GM21529 (cell line): ENCODE measurements around the gene IGSF23.

ENCODE experiments used
- ATAC-seq: cut with Tn5 transposase; IDR thresholded peaks from one replicate; pipeline ENCODE4 v1.9.1; 2021; ENCODE audit not compliant: unreplicated experiment

Gene IGSF23, protein sequence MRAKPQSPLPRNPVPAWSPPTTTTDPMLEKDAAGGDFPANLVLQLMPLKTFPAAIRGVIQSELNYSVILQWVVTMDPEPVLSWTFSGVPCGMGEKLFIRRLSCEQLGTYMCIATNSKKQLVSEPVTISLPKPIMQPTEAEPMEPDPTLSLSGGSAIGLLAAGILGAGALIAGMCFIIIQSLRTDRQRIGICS

DNA sequence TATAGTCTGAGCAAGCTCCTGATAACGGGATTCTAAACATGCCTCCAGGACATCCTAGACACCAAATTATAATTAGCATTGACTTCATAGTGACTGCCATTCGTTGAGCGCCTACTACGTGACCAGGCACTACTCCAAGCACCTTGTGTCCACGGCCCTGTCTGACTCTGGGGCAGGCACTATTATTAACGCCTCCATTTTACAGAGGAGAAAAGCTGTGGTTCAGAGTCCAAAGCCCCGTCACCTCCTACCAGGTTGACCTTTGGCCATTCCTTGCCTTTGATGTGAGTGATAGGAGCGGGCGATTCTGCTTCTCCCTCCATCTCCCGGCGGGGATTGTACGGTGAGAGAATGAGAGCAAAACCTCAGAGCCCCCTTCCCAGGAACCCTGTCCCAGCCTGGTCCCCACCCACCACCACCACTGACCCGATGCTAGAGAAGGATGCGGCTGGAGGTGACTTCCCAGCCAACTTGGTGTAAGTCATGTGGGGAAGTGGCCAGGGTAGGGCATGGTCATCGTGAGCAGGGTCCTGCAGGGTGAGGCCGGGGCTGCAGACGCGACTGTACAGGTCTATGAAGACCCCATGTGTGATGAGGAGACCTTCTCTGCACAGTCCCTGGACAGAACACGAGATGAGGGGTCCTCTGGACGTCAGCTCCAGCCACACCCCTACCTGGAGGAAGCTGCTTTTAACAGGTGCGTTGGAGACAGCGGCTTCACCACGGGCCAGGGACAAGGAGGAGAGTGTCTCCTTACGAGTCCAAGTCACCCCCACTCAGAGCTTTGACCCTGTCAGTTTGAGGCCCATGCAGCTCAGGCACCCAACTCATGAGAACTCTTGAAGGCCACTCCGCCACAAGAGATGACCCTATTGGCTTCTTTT is at the start of gene IGSF23:
TSS of gene IGSF23 (plus strand) at position 269 of the 884 bp plus-strand sequence. CDS start at position 352, 83 bp downstream.
- ATAC-seq: no peak

DNA sequence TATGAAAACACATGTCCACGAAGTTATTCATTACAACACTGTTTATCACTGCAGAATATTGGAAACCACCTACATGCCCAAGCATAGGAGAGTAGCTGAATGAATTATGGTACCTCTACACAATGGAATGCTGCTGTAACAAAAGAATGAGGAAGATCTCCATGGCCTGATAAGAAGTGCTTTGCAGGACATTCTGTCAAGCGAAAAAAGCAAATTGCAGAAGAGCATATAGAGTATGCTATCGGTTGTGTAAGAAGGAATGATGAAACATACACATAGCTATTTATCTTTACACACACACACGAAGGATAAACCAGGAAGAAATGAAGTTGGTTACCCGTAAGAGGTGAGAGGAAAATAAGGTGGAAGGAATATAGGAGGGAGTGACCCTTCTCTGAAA is 46.4 kb upstream of the IGSF23 start:
- no peak for ATAC-seq

DNA sequence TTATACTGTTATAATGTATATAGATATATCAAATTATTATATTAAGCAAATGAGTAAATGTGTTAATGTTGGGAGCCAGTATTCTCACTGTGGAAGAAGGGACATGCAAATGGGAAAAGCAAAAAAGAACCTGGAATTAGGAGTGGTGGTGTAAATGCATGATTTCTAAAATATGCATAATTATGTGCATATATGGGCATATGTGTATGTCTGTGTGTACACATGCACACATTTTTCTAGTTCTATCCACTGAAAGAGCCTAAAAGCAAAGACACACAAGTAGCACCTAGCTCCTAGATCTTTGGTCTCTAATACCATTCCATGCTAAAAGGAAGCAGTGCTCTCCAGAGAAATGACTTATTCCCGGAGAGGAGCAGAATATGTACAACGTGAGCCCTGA is 45.6 kb upstream of the IGSF23 start:
- ATAC-seq: no peak

DNA sequence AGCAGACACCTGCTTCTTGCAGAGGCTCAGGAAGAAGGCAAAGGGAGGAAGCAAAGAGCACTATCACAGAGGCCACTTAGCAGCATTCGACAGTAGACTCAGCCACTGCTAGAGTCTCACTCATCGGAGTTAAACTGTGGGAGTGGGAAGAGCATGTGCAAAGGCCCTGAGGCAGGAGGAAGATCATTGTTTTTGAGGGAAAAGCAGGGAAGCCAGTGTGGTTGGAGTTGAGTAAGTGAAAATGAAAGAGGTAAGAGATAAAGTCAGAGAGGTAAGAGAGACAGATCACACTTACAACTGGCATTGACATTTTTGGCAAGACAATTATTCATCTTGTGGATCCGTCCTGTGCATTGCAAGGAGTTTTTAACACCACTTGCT is 42.8 kb upstream of the IGSF23 start:
- no peak for ATAC-seq

DNA sequence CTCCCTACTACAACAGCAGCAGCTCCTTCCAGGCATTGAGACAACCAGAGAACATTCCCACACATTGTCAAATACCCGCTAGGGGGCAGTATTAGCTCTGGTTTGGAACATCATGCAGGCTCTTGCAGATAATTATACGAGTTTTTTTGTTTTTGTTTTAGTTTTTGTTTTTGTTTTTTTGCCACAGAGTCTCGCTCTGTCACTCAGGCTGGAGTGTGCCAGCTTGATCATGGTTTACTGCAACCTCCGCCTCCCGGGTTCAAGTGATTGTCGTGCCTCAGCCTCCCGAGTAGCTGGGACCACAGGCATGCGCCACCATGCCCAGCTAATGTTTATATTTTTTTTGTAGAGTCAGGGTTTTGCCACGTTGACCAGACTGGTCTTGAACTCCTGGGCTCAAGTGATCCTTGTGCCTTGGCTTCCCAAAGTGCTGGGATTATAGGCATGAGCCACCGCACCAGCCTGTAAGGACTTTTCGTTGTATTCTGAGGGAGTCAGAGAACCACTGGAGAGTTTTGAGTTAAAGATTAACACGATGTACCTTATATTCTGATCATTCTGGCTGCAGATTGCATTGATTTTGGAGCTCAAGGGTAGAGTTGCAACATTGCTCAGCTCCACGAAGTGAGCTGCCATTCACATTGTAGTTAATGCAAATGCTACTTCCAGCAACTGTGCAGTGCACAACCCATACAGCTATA is 42.2 kb upstream of the IGSF23 start:
- no peak for ATAC-seq

DNA sequence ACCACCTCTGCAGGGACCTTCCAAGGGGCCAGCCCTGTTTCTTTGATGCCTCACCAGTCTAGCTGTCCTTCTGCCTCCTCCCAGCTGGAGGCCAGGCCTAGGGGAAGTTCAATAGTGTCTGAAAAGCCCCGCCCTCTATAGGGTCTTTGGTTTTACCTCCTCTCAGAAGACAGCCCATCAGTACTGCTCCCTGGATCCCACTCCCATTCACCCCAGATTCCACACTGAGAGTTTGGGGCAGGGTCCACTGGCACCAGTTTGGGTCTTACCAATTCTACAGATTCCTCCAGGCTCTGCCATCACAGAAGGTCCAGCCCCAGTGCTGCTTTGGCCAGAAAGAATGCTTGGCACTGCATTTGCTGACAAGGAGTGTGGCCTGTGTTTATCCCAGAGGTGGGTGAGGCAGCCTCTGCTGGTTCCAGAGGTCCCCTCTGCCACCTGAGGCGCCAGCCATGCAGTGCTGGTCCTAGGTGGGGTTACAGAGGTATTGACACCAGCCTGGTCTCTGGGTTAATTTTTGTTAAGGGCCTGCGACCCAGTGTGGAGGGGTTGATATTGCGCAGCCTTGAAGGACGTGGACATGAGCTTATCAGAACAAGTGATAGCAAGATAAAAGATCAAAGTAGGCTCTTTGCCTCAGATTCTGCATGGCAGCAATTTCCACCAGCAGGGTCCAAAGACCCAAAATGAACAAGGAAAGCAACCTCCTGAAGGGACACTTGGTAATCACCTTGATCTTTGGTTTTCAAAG is 41.4 kb upstream of the IGSF23 start:
- no peak for ATAC-seq

DNA sequence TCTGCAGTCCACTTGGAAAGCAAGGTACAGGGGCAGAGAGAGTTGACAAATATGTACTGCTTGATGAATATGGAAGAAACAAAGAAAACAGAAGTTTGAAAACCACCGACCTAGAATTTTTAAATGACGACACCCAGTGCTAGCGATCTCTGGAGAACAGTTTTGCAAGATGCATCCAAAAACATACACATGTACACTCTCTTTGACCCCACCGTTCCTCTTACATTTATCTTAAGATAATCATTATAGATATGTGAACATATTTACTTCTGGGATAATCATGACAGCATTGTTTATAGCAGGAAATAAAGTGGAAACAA is 40.8 kb upstream of the IGSF23 start:
- ATAC-seq: no peak

DNA sequence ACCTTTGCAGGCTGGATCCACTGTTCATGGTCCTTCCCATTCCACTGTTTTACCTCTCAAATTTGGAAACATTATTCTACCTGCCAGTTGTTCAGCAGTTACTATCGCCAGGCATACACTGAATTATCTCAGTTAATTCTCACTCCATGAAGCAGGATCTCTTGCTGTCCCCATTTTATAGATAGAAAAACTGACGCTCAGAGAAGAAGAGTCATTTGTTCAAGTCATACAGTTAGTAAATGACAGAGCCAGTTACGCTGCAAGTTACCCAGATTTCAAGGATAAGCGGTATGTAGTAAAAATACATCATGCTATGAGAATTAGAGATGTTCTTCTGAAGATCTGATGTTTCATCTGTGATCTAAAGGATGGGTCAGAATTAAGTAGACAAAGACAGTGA is 40.2 kb upstream of the IGSF23 start:
- ATAC-seq: no peak

DNA sequence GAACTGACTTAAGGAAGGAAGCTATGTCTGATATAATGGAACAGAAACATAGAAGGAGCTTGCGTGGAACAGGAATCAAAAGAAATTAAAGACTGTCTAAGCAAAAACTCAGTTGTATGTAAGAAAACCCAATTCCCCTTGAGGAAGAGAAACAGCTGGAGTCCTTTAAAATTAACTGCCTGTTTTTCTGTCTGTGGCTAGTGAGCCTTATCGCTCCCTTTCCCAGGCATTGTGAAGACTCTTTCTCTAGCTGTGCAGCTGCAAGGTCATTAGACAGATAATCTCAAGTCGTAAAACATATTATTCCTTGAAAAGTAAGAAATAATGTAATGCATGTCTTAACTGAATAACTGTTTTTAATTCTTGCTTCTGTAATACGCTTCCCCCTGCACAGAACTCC is 39.7 kb upstream of the IGSF23 start:
- ATAC-seq: no peak

DNA sequence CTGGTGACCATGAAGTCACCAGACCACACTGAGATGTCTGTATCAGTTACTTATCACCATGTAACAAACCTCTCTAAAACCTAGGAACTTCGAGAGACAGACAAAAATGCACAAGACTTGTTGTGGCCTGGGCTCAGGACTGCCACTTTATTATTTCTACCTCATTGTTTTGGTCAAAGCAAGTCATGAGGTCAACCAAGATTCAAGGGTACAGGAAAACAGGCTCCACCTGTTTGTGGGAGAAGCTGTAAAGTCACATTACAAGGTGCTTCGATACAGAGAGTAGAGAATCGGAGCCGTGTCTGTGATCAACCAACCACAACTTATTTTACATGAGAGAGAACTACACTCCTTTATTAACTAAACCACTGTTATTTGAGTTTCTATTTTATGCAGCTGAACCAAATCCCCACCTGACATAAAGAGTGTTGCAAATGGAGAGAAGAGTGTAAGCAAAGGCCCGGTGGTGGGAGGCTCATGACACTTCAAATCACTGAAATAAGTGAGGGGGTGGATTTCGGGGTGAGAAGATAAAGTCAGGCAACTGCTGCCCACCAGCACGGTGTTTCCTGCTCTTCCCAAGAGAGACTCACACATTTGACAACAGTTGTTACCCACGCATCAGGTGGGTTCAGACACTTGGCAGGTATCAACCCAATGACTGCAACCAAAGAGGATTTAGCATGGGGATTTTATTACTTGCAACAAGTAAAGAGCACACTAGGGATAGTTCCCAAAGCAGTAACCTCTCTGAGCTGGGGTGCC is 39.0 kb upstream of the IGSF23 start:
- ATAC-seq: no peak

DNA sequence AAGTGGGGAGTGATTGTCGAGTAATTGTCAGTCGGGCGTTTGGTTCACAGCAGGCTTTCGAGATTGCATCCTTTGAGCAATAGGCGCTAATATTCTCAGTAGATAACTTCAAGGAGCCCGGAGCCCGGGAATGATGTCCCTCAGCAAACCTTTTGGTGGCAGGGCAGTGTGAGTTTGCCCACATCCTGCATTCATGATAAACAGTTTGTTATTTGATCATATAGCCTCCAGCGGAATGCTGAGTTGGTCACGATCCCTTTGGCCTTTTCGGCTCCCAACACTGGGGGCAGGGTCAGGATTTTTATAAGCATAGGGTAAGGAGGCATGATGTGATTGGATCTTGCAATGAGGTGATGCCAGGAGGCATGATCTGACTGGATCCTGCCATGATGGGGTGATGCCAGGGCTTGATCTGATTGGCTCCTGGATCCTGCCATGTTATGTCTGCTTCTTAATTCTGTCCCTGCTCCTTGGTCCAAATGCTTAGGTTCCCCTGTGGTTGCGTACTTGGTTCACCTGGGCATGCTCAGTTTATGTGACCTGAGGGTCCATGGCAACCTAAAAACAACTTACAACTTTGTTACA is 38.2 kb upstream of the IGSF23 start:
- ATAC-seq: no peak

DNA sequence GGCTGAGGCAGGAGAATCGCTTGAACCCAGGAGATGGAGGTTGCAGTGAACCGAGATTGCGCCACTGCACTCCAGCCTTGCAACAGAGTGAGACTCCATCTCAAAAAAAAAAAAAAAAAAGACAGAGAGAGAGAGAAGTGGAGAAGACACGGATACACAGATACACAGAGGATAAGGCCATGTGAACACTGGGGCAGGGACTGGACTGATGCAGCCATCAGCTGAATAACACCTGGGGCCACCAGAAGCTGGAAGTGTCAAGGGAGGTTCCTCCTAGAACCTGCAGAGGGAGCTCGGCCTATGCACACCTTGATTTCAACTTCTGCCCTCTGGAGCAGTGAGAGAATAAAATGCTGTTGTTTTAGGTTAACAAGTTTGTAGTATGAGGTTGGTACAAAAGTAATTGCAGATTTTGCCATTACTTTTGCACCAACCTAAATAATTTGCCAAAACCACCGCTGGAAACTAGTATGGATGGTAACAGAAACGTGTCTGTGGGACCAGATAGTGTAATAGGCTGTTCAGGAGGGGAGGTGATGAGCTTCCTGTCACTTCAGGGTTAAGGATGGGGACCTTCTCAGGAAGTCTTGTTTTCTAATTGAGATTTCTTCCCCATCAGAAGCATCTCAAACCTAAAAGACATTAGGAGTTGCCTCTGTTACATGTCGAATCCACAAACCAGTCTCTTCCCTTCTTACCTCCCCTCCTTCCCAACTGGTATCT is 36.4 kb upstream of the IGSF23 start:
- no peak for ATAC-seq

DNA sequence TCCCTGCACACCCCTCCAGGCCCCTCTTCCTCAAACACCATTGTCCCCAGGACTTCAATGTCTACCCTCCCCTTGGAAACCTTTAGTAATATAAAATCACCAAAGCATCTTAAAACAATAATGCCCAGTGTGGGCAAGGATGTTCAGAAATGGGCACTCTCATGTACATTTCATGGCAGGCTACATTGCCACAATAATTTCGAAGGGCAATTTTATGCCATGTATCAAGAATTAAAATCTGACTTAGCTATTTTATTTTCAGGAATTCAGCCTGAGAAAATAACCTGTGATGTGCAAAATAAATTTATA is 35.8 kb upstream of the IGSF23 start:
- ATAC-seq: no peak

DNA sequence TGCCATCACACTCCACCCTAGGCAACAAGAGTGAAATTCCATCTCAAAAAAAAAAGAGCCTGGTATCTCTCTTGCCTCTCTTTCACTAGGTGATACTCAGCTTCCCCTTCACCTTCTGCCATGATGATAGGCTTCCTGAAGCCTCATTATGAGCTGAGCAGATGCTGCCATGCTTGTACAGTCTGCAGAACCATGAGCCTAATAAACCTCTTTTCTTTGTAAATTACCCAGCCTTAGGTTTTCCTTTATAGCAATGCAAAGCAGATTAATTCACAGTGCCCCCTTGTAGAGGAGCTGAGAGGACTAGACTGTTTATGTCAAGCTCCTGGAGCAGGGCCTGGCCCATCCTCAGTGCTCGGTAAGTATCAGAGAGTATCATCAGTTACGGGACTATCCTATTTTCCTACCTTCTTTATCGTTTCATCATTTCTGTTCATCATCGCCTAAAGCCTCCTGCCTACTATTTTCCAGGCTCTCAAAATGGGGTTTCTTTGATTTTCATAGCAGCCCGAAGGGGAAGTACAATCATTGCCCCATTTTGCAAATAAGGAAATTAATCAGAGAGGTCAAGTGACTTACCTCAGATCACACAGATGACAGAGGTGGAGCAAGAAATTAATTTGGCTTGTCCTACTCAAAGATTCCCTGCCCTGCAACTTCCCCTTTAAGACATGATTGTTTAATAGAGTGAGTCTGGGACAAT is 33.5 kb upstream of the IGSF23 start:
- ATAC-seq: no peak

DNA sequence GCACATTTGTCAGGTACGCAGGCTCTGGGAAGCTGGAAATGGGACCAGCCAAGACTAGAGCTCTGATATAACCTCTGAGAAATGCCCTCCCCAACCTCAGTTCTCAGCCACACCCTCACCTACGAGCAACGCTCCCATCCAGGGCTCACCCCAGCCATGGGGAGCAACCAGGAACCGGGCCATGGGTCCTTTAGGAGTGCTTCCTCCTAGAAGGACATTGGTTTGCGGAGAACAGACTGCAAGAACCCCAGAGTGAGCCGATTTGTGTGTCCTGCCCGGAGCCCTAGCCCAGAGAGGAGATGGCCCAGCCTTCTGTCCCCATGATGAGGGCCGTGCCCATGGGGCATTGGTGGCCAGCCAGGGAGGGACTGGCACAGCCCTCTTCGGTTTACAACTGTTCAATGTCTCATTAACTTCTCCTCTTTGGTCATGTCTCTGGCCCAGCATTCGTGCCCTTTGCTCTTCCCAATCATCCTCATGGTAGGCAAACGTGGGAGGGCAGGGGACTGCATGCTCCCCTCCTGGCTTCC is 32.9 kb upstream of the IGSF23 start:
- ATAC-seq: no peak

DNA sequence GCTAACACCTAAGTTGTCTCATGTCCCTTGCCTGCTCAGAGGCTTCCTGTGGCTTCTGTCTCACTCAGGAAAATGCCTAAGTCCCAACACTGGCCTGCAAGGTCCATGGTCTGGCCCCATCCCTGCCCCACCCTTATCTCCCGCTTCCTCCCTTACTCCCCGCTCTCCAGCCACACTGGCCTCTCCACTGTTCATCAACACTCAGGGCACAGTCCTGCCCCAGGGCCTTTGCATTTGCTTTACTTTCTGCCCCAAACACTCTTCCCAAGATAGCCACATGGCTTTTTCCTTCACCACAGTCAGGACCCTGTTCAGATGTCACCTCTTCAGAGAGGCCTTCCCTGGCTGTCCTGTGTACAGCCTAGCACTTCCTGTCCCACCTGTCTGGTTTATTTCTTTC is 32.1 kb upstream of the IGSF23 start:
- no peak for ATAC-seq

DNA sequence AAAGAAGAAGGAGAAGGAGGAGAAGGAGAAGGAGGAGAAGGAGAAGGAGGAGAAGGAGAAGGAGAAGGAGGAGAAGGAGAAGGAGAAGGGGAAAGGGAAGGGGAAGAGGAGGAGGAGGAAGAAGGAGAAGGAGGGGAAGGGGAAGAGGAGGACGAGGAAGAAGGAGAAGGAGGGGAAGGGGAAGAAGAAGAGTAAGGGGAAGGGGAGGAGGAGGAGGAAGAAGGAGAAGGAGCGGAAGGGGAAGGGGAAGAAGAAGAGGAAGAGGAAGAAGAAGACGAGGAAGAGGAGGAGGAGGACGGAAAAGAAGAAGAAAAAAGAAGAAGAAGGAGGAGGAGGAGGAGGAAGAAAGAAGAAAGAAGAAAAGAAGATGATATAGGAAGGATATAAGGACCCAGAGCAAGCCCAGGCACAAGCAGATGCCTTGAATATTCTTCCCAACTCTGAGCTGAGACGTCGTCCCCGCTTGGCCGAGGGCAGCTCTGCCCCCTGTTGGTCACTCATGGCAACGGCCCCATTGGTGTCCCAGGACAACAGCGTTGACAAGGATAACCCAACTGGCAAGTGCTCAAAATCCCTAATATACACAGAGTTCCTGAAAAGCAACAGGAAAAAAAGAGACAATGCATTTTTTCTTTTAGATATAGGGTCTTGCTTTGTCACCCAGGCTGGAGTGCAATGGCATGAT is 30.6 kb upstream of the IGSF23 start:
- no peak for ATAC-seq

DNA sequence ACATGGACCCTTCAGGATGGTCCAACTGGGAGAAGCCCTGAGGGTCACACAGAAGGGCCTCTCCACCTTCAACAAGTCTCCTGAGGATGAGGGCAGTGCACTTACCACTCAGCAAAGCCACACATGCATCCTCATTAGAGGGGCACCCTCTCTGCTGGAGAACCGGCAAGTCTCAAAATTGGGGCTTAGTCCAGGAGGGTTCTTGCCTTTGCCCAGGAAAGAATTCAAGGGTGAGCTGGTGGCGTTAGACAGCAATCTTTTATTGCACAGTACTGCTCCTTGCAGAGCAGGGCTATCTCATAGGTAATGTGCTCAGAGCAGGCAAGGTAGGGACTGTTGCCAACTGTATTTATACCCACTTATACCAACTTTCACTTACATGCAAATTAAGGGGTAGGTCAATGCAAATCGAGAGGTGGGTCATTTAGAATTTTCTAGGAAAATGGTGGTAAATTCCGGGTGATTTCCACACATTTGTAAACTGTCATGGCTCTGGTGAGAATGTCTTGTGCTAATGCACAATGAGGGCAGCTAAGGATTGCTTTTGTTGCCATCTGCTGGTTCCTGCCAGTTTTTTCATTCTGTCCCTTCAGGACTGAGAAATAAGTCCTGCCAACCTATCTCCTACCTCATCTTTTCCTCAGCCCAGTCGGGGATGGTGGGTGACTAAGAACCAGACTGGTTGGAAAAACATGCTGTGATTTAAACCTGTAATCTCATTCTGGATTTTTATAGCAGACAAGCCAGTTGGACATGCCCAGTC is 27.8 kb upstream of the IGSF23 start:
- no peak for ATAC-seq
